HepG2 (cell line): ENCODE measurements around the gene CEBPE. TPM values are rescaled to one million over a fixed set of nuclear protein-coding genes. Genes with fewer than 3 reads are reported as not detected.

Source experiments
- ATAC-seq: fragments of 200-7000 bp; cut with Tn5 transposase; 3 replicates; pipeline ENCODE4 v1.9.1; 2020; ENCODE audit warnings: mild to moderate bottlenecking, moderate library complexity
- BruUV-seq: library from RNA; stranded (reverse); fragments of 400-500 nt; replicated peaks from 2 replicates; lab custom pipeline; 2021; lab: Mats Ljungman, UMichigan
- CTCF ChIA-PET: fragments of 300-600 bp; formaldehyde crosslinking; extraction: SDS; loops from one replicate; lab custom pipeline; 2021; ENCODE audit warnings: low total read pairs, inconsistent platforms, low intra/inter-chr PET ratio; lab: Yijun Ruan, JAX
- POLR2A ChIA-PET: fragments of 350-600 bp; sonication (Branson Sonifier 250); formaldehyde crosslinking; loops from one replicate; lab custom pipeline; 2020; ENCODE audit warnings: antibody characterized with exemption, inconsistent platforms; lab: Yijun Ruan, JAX
- DNase-seq: peaks from one replicate; pipeline ENCODE4 v3.0.0-alpha.2; 2015; ENCODE audit warnings: low spot score
- FAIRE-seq: peaks from 3 replicates; lab custom pipeline; 2011; peaks lifted over from hg19 to GRCh38; lab: Jason Lieb, UNC
- H2AFZ ChIP-seq: one replicate; pipeline ENCODE4 v1.6.1; 2011; ENCODE audit warnings: low read length, inconsistent platforms
- H3K27ac ChIP-seq: fragments of 300-600 bp; 3 replicates; pipeline ENCODE4 v1.8.0; 2011; ENCODE audit warnings: mixed run types, mild to moderate bottlenecking, mixed read lengths, low read length, inconsistent platforms; ENCODE audit not compliant: insufficient read depth; ENCODE audit errors: extremely low read length
- H3K27me3 ChIP-seq, 2 experiments: fragments of 200-600 bp in 1 of 2; 2 replicates in 1 of 2; 3 replicates in 1 of 2; pipeline versions ENCODE4 v1.6.0 to v1.8.0; 2011; ENCODE audit warnings: low read length in 2 of 2, mild to moderate bottlenecking in 2 of 2, moderate library complexity in 2 of 2, inconsistent platforms in 1 of 2; ENCODE audit not compliant: insufficient read depth in 2 of 2, control insufficient read depth in 1 of 2
- H3K36me3 ChIP-seq, 2 experiments: fragments of 200-600 bp in 1 of 2; replicated peaks in 1 of 2; 2 replicates in 1 of 2; 3 replicates in 1 of 2; pipeline versions ENCODE4 v1.5.1 to v1.8.0; 2011; ENCODE audit warnings: low read length in 2 of 2, inconsistent platforms in 1 of 2; ENCODE audit not compliant: insufficient read depth in 2 of 2, control insufficient read depth in 1 of 2
- H3K4me1 ChIP-seq: 2 replicates; pipeline ENCODE4 v1.5.1; 2012; ENCODE audit warnings: low read length, inconsistent platforms; ENCODE audit not compliant: insufficient read depth
- H3K4me2 ChIP-seq: 2 replicates; pipeline ENCODE4 v1.6.0; 2011; ENCODE audit warnings: low read depth, low read length, inconsistent platforms
- H3K4me3 ChIP-seq, 3 experiments: fragments of 200-600 bp in 1 of 3; sonication (generic), shearing (Covaris generic) in 1 of 3; replicated peaks in 1 of 3; 2 replicates each; pipeline ENCODE4 v1.5.1; 2011 to 2016; ENCODE audit warnings: low read length in 3 of 3, inconsistent platforms in 2 of 3, low read depth in 2 of 3, mild to moderate bottlenecking in 2 of 3, control low read depth in 1 of 3, mixed read lengths in 1 of 3; ENCODE audit not compliant: insufficient read depth in 1 of 3
- H3K79me2 ChIP-seq: one replicate; pipeline ENCODE4 v1.6.1; 2011; ENCODE audit warnings: low read length, inconsistent platforms; ENCODE audit not compliant: insufficient read depth
- H3K9ac ChIP-seq: 2 replicates; pipeline ENCODE4 v1.6.0; 2011; ENCODE audit warnings: mild to moderate bottlenecking, low read depth, low read length, inconsistent platforms; ENCODE audit not compliant: insufficient read depth
- H3K9me3 ChIP-seq: 2 replicates; pipeline ENCODE4 v1.5.1; 2012; ENCODE audit warnings: mild to moderate bottlenecking, low read length
- H4K20me1 ChIP-seq: 2 replicates; pipeline ENCODE4 v1.6.0; 2011; ENCODE audit warnings: inconsistent platforms, mild to moderate bottlenecking, low read length, moderate library complexity; ENCODE audit not compliant: insufficient read depth
- BATF2 ChIP-seq: sonication (generic); formaldehyde crosslinking; IDR thresholded peaks from 2 replicates; pipeline ENCODE4 v1.8.0; 2022; ENCODE audit warnings: mild to moderate bottlenecking, missing genetic modification reagents, moderate library complexity
- HMGXB4 ChIP-seq, 2 experiments: sonication (generic) in 1 of 2; formaldehyde crosslinking in 1 of 2; IDR thresholded peaks; 2 replicates each; pipeline versions ENCODE4 v1.4.0 to v1.6.1; 2018 to 2020; ENCODE audit warnings: missing genetic modification reagents in 2 of 2, borderline replicate concordance in 1 of 2, low read depth in 1 of 2, mild to moderate bottlenecking in 1 of 2, missing biosample characterization in 1 of 2
- NR2C2 ChIP-seq: sonication (generic); formaldehyde crosslinking; IDR thresholded peaks from 2 replicates; pipeline ENCODE4 v1.4.0; 2020; ENCODE audit warnings: missing genetic modification reagents, mild to moderate bottlenecking, moderate library complexity, borderline replicate concordance
- PATZ1 ChIP-seq: sonication (generic); formaldehyde crosslinking; IDR thresholded peaks from 2 replicates; pipeline ENCODE4 v1.4.0; 2020; ENCODE audit warnings: missing genetic modification reagents
- REXO4 ChIP-seq: sonication (generic); formaldehyde crosslinking; IDR thresholded peaks from 2 replicates; pipeline ENCODE4 v1.8.0; 2022; ENCODE audit warnings: missing genetic modification reagents, mild to moderate bottlenecking, borderline replicate concordance
- SRSF9 ChIP-seq: fragments of 200-400 bp; formaldehyde crosslinking; IDR thresholded peaks from 2 replicates; pipeline ENCODE4 v1.6.1; 2018; ENCODE audit warnings: borderline replicate concordance, mild to moderate bottlenecking, low read depth, low read length; ENCODE audit not compliant: insufficient read depth, poor library complexity, severe bottlenecking
- XRCC5 ChIP-seq: fragments of 200-400 bp; formaldehyde crosslinking; optimal IDR thresholded peaks from 2 replicates; pipeline ENCODE3; 2017; ENCODE audit warnings: mild to moderate bottlenecking, low read length
- ZBTB7A ChIP-seq: sonication (generic); formaldehyde crosslinking; IDR thresholded peaks from 2 replicates; pipeline ENCODE4 v1.8.0; 2022; ENCODE audit warnings: mild to moderate bottlenecking, missing genetic modification reagents
- WGBS: methylation state at CpG from one replicate; pipeline ENCODE4 v1.1.6; 2017; ENCODE audit warnings: low lambda C conversion rate; 5-methylcytosine and 5-hydroxymethylcytosine counted together
- in situ Hi-C: cut with HindIII; loops from 2 replicates; pipeline ENCODE4 v1.10.0; 2017; ENCODE audit warnings: low pct_unique_long_range_greater_than_20kb; ENCODE audit not compliant: extremely low pct_ligation_motif_present
- intact Hi-C: fragments of 100-400 bp; cut with micrococcal nuclease; formaldehyde crosslinking; loops from one replicate; pipeline ENCODE4 v1.10.0; 2022; ENCODE audit not compliant: unreplicated experiment
- polyA plus RNA-seq, 8 experiments: library from polyadenylated mRNA; depleted of rRNA in 3 of 8; stranded (reverse) in 7 of 8; unstranded in 1 of 8; fragments of >200 nt; fragmentation: Illumina TruSeq in 4 of 8; extraction: Trizol in 4 of 8; gene quantifications; 2 replicates each; pipeline versions ENCODE4 v1.2.1 to v1.2.3, GENCODE V29; 2011 to 2016; ENCODE audit warnings: low read depth in 4 of 8, missing spikeins in 1 of 8, mixed read lengths in 1 of 8; ENCODE audit not compliant: insufficient read depth in 1 of 8
- total RNA-seq, 5 experiments: library from RNA; depleted of rRNA; stranded (reverse); fragments of >200 nt; fragmentation: Illumina TruSeq; extraction: Trizol; gene quantifications; 2 replicates each; pipeline ENCODE4 v1.2.3, GENCODE V29; 2016; ENCODE audit warnings: low read depth in 1 of 5

Gene CEBPE
- total and polyA plus RNA-seq, 2 of the 13 experiments (the other 11 are each of a cell fraction or from before 2014, with no cell fraction given), result 0.09 to 0.11 TPM

GRCh38 chr14:23114669-23115038 lies 4.4 kb downstream of the CEBPE start:
- no peaks in the 10 kb centered on the region for H3K79me2 ChIP-seq
- no peak overlapping the region for H3K27ac ChIP-seq
- peaks cover 52 to 97% of the 10 kb centered on the region in 2 experiments for H3K27me3 ChIP-seq
- WGBS, result 3% methylated on average over 4 of the region's 4 CpGs
- no peak for TF ChIP-seq NR2C2
- 0 out of 4 replicates have a peak, but pooled peaks of 1 of the 2 experiments have one; percentile 32 for TF ChIP-seq HMGXB4 (CRISPR knock-in tag; IDR thresholded peaks at IDR 0.05; ENCODE audit: borderline replicate concordance in 1 of 2, low read depth in 1 of 2)
- no peak for TF ChIP-seq SRSF9
- 0 out of 2 replicates have a peak, but pooled peaks have one; percentile 29 for TF ChIP-seq BATF2 (CRISPR knock-in tag)
- peak; percentile 30; the same call in 1 of the 2 replicates for TF ChIP-seq ZBTB7A
- TF ChIP-seq PATZ1 (CRISPR knock-in tag), result 0 out of 2 replicates have a peak, but pooled peaks have one; percentile 17
- peak; percentile 82 for TF ChIP-seq XRCC5
- TF ChIP-seq REXO4 (CRISPR knock-in tag), result no peak
- TF ChIP-seq, all 625 proteins: peak for 5
- Histone ChIP-seq H3K9ac (no peak overlapping the region), H3K4me3 (no peak overlapping the region), H4K20me1 (no peaks in the 10 kb centered on the region), H3K4me2 (no peak overlapping the region), H3K36me3 (no peaks in the 10 kb centered on the region), H3K4me1 (peaks cover 43% of the 10 kb centered on the region), H2AFZ (no peak overlapping the region), H3K9me3 (no peaks in the 10 kb centered on the region)
- in situ Hi-C loops (no loop called here), intact Hi-C loops (no loop called here)
- FAIRE-seq, result no peak
- peak; percentile 7 for ATAC-seq
- no TSS peak for BruUV-seq
- DNase-seq, result no peak
- CTCF ChIA-PET, result interaction anchor here (1.1 kb wide), 1 partner anchor 46 kb away, joined by 4 read pairs; no protein-coding TSS in a partner anchor
- POLR2A ChIA-PET, result interaction anchor here (1.3 to 6.6 kb wide), 2 partner anchors 17 to 20 kb away, joined by 3 to 66 read pairs; partner anchors contain the start of genes ACIN1 and C14orf119
